Dedifferentiated amniotic fluid mesenchymal stem cell (primary cell): ENCODE measurements around the gene AGPAT4.
"Not testable (repeated sequence)": the region's sequence is repeated elsewhere in the genome, so short reads cannot be mapped to it uniquely, and the experiment has no call there.

Experiments
- DNase-seq: peaks from one replicate; pipeline ENCODE4 v3.0.0-alpha.2; 2016; ENCODE audit errors: extremely low spot score

AGPAT4 gene

GRCh38 chr6:161138543-161139303, 135.1 kb downstream of the AGPAT4 start:
- DNase-seq, result no peak

DNA sequence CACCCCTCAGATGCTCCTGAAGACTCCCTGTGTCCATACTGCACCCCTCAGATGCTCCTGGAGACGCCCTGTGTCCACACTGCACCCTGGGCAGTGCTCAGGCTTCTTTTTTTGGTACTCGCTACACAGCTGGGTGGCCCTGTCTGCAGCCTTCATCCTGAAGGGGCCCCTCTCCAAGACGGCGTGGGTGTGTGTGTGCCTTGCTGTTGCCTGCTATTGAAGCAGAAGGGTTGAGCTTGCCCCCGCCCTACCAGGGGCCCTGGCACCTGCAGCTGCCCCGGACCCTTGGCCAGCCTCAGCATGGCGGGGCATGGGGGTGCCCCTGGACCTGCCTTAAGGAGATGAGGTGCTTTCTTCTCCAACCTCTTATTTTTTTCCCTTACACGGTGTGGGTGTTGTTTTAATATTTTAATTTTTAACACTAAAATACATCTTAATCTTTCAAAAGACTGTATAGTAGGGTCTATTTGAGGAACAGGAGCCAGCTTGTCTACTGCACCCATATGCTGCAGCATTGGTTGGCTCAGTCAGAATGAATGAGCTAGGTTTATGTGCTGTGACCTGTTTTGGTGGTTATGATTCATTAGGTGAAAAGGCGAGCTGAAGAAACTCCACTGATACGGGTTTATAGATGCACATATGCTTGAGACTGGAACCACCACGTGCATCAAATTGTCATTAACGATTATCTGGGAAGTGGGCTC, 135.9 kb downstream of the AGPAT4 start:
- no peak for DNase-seq

DNA sequence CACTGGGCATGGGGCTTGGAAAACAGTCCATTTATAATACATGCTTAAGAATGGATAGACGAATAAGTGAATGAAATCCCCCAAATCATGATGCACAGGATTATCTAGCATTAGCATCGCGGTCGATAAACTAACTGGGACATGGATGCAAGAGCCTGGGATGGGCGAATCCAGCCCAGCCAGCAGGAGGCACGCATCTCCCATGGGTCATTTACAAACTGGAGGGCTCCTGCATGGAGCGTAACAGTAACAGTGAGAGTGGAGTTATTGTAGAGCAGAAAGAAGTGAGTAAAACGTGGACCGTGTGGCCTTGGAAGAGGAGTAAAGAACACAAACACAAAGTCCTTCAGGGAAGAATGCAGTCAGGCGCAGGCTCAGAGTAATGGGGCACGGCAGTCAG, 136.5 kb downstream of the AGPAT4 start:
- DNase-seq, result no peak

- DNase-seq, result no peak
Observed at GRCh38 chr6:161136655-161137054, 137.2 kb downstream of the AGPAT4 start.

- no peak for DNase-seq
Observed at GRCh38 chr6:161135695-161136591, 137.9 kb downstream of the AGPAT4 start.

- DNase-seq, result no peak
Observed at GRCh38 chr6:161134550-161135298, 139.1 kb downstream of the AGPAT4 start.

GRCh38 chr6:161133963-161134362, 139.9 kb downstream of the AGPAT4 start:
- no peak for DNase-seq

- no peak for DNase-seq
Observed at GRCh38 chr6:161132384-161132783, 141.5 kb downstream of the AGPAT4 start.

GRCh38 chr6:161130967-161131766, 142.7 kb downstream of the AGPAT4 start:
- DNase-seq, result no peak

DNA sequence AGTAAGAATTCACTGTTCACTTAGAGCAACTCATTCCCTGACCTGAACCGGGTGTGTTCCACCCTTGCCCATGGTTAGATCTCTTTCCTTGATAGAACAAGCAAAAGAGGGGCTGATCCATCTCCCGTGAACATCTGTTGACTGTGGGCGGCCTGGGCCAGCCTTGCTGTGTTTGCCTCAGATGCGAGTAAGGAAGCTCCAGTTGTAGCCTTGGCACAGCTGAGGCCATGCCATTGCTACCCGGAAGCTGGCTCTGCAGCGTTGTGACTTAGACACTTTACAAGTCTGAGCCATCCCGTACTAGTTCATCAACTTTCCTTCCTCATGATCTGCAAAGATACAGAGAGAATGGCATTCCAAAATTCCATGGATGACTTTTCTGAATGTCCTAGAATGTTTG, 143.3 kb downstream of the AGPAT4 start:
- DNase-seq, result no peak

GRCh38 chr6:161128680-161129196, 145.1 kb downstream of the AGPAT4 start:
- no peak for DNase-seq

- DNase-seq, result no peak
Observed at GRCh38 chr6:161128230-161128629, 145.6 kb downstream of the AGPAT4 start.

DNA sequence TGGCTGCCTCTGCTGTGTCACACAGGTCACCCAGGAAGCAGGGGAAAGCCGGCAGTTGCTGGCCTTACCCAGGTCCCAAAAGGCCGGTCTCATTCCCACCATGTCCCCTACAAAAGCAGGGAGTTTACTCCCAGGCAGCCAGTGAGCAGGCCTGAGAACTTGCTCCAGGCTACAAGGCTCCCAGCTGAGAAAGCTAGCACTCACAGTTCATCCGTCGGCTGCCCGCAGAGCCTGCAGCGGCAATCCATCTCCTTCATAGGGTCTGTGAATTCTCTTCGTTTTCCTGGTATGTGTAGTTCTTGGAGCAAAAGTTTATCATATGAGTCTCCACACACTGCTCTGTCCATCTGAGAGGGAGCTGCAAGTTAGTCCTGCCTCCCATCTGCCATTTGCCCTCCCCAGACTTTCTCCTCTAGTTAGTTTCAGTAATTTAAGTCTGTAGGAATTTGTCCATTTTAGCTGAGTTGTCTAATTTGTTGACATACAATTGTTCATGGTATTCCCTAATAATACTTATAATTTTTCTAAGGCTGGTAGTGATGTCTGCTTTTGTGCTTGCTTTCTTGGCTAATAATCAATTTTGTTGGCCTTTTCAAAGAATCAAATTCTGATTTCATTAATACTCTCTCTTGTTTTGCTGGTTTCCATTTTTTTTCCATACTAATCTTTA, 146.7 kb downstream of the AGPAT4 start:
- DNase-seq, result no peak

DNA sequence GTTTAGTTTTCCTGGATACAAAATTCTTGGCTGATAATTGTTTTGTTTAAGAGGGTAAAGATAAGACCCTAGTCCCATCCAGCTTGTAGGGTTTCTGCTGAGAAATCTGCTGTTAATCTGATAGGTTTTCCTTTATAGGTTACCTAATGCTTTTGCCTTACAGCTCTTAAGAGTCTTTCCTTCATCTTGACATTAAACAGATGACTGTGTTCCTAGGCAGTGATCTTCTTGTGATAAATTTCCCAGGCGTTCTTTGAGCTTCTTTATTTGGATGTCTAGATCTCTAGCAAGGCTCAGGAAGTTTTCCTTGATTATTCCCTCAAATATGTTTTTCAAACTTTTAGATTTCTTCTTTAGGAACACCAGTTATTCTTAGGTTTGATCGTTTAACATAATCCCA, 148.3 kb downstream of the AGPAT4 start:
- no peak for DNase-seq

DNA sequence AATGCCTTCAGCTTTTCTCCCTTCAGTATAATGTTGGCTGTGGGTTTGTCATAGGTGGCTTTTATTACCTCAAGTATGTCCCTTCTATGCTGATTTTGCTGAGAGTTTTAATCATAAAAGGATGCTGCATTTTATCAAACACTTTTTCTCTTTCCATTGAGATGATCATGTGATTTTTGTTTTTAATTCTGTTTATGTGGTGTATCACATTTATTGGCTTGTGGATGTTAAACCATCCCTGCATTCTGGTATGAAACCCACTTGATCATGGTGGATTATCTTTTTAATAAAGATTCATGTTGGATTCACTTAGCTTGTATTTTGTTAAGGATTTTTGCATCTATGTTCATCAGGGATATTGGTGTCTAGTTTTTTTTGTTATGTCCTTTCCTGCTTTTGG, 150.5 kb downstream of the AGPAT4 start:
- not testable (repeated sequence) for DNase-seq

GRCh38 chr6:161117942-161118341, 155.9 kb downstream of the AGPAT4 start:
- no peak for DNase-seq

- no peak for DNase-seq
Observed at GRCh38 chr6:161117308-161117707, 156.6 kb downstream of the AGPAT4 start.

- DNase-seq, result no peak
Observed at GRCh38 chr6:161116554-161116953, 157.3 kb downstream of the AGPAT4 start.

DNA sequence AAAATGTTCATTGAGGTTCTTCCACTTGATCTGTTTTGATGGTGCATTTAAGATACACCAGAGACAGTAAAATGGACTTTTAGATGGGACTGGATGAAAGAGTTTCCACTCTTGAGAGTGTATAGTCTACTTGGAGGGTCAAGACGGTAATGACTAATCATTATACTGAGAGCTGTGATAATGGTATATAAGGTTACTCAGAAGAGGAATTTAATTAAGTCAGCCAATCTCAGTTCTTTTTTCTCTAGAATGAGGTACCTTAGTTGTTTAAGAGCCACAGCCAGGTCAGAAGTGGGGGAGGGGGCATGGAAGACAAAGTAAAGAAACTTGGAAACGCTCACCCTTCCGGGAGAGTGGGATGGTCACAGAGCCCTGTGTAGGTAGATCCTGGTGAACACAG, 158.4 kb downstream of the AGPAT4 start:
- DNase-seq, result no peak

DNA sequence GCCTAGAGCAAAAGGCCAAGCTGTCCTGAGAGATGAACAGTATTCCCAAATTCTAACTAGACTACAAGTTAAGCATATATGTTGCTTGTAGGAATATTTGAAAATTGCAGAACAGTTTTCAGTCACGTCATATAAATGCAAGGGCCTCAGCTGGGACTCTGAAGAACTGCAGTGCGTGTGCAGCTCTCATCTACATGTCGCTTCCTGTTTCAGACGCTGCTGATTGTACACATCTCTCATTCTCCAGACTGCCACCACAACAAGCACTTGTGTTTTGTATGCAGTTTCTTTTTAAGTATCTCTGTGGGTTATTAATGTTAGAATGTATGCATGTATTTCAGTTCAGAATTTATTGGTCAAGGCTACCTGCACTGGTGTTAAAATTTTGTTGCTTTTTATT, 162.6 kb downstream of the AGPAT4 start:
- no peak for DNase-seq
